Measurements from ENCODE around the gene CBLN3.

DNA sequence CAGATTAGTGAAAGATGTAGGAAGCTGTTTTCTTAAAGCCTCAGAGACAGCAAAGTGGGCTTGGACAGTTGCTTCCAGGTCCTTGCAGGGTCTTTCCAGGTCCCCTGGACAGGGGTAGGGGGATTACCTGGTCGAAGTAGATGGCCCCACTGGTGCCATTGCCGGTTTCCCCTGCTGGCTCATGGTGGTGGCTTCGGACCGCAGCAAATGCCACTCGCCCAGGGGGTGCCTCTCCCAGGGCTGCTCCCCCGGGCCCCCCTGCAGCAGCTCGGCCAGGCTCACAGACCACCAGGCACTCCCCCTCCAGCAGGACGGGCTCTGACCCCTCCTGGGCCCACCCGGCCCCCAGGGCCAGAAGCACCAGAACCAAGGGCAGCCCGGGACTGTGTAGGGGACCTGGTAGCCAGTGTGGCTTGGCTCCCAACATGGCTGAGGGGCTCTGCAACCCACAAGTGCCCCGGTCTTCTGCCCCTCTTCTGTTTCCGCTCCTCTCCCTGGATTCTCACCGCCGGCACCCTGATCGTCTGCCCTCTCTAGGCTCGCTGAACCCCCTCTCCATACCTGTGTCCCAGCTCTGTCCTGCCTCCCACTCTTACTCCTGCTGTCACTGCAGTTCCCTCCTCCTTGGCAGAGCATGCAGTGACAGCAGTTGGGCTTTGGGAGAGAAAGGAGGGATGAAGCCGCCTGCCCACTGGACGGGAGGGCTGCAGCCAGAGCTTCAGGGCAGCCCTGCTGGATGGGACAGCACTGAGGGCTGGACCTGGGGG is 657 bp downstream of the CBLN3 start:
- no peak for TF ChIP-seq CEBPB (IDR thresholded peaks at IDR 0.05; ENCODE audit: low read depth, low read length)
- TF ChIP-seq, protein P1, sequence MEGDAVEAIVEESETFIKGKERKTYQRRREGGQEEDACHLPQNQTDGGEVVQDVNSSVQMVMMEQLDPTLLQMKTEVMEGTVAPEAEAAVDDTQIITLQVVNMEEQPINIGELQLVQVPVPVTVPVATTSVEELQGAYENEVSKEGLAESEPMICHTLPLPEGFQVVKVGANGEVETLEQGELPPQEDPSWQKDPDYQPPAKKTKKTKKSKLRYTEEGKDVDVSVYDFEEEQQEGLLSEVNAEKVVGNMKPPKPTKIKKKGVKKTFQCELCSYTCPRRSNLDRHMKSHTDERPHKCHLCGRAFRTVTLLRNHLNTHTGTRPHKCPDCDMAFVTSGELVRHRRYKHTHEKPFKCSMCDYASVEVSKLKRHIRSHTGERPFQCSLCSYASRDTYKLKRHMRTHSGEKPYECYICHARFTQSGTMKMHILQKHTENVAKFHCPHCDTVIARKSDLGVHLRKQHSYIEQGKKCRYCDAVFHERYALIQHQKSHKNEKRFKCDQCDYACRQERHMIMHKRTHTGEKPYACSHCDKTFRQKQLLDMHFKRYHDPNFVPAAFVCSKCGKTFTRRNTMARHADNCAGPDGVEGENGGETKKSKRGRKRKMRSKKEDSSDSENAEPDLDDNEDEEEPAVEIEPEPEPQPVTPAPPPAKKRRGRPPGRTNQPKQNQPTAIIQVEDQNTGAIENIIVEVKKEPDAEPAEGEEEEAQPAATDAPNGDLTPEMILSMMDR (conservative IDR thresholded peaks at IDR 0.05; ENCODE audit: low read depth, low read length) = no peak
- no peak for TF ChIP-seq POLR2A (IDR thresholded peaks at IDR 0.05; ENCODE audit: low read depth, low read length)
- TF ChIP-seq, protein P2, sequence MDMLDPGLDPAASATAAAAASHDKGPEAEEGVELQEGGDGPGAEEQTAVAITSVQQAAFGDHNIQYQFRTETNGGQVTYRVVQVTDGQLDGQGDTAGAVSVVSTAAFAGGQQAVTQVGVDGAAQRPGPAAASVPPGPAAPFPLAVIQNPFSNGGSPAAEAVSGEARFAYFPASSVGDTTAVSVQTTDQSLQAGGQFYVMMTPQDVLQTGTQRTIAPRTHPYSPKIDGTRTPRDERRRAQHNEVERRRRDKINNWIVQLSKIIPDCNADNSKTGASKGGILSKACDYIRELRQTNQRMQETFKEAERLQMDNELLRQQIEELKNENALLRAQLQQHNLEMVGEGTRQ (IDR thresholded peaks at IDR 0.05; ENCODE audit: low read depth, low read length) = no peak
- no peak for TF ChIP-seq RFX5 (IDR thresholded peaks at IDR 0.05; ENCODE audit: low read depth, low read length)
- TF ChIP-seq MXI1 (IDR thresholded peaks at IDR 0.05; ENCODE audit: borderline replicate concordance, low read depth, low read length) = no peak
- TF ChIP-seq SMC3 (IDR thresholded peaks at IDR 0.05; ENCODE audit: low read depth, low read length) = no peak
- no peak for TF ChIP-seq RAD21 (IDR thresholded peaks at IDR 0.05; ENCODE audit: low read length)
- no peak for TF ChIP-seq MAFK (IDR thresholded peaks at IDR 0.05; ENCODE audit: low read depth, low read length)
- no peak for TF ChIP-seq BHLHE40 (IDR thresholded peaks at IDR 0.05; ENCODE audit: low read depth, low read length)
- no peak for TF ChIP-seq MAZ (IDR thresholded peaks at IDR 0.05; ENCODE audit: borderline replicate concordance, low read depth, low read length)
- TF ChIP-seq NFE2L2 (IDR thresholded peaks at IDR 0.05; ENCODE audit: low read depth, low read length) = no peak
- TF ChIP-seq CHD1 (IDR thresholded peaks at IDR 0.05; ENCODE audit: low read depth, low read length) = no peak

Measured in IMR-90 (cell line).